Measurements from ENCODE around the gene SAMD3.
"Not testable (repeated sequence)": the region's sequence is repeated elsewhere in the genome, so short reads cannot be mapped to it uniquely, and the experiment has no call there.

Gene SAMD3

GRCh38 chr6:130202782-130203181 lies 20.0 kb downstream of the SAMD3 start:
- no peak for TF ChIP-seq JUND (IDR thresholded peaks at IDR 0.05; ENCODE audit: low read depth)
- in situ Hi-C loops (cut with HindIII; ENCODE audit: low pct_unique_long_range_greater_than_20kb, low sequenced_read_pairs): no loop called here
- no peak for DNase-seq (ENCODE audit: low read depth in 1 of 2, low spot score in 1 of 2)

- in situ Hi-C loops (cut with HindIII; ENCODE audit: low pct_unique_long_range_greater_than_20kb, low sequenced_read_pairs): no loop called here
- DNase-seq (ENCODE audit: low read depth in 1 of 2, low spot score in 1 of 2): no peak
- no peak for TF ChIP-seq JUND (IDR thresholded peaks at IDR 0.05; ENCODE audit: low read depth)
Measured at GRCh38 chr6:130200020-130200419, 22.7 kb downstream of the SAMD3 start.

GRCh38 chr6:130198483-130199035 lies 24.2 kb downstream of the SAMD3 start:
- in situ Hi-C loops (cut with HindIII; ENCODE audit: low pct_unique_long_range_greater_than_20kb, low sequenced_read_pairs): no loop called here

GRCh38 chr6:130197816-130198482 lies 24.8 kb downstream of the SAMD3 start:
- in situ Hi-C loops (cut with HindIII; ENCODE audit: low pct_unique_long_range_greater_than_20kb, low sequenced_read_pairs); DNase-seq (ENCODE audit: low read depth in 1 of 2, low spot score in 1 of 2): not testable (repeated sequence)

More at GRCh38 chr6:130198483-130199035, 24.2 kb downstream of the SAMD3 start:
- TF ChIP-seq JUND (IDR thresholded peaks at IDR 0.05; ENCODE audit: low read depth): no peak
- DNase-seq (ENCODE audit: low read depth in 1 of 2, low spot score in 1 of 2): no peak

- DNase-seq (ENCODE audit: low read depth in 1 of 2, low spot score in 1 of 2); in situ Hi-C loops (cut with HindIII; ENCODE audit: low pct_unique_long_range_greater_than_20kb, low sequenced_read_pairs): not testable (repeated sequence)
Measured at GRCh38 chr6:130194434-130194833, 28.3 kb downstream of the SAMD3 start.

GRCh38 chr6:130190701-130191690 lies 31.8 kb downstream of the SAMD3 start:
- TF ChIP-seq JUND (IDR thresholded peaks at IDR 0.05; ENCODE audit: low read depth): no peak
- in situ Hi-C loops (cut with HindIII; ENCODE audit: low pct_unique_long_range_greater_than_20kb, low sequenced_read_pairs): no loop called here
- DNase-seq (ENCODE audit: low read depth in 1 of 2, low spot score in 1 of 2): no peak

GRCh38 chr6:130189531-130190397 lies 33.0 kb downstream of the SAMD3 start:
- no peak for DNase-seq (ENCODE audit: low read depth in 1 of 2, low spot score in 1 of 2)
- no peak for TF ChIP-seq JUND (IDR thresholded peaks at IDR 0.05; ENCODE audit: low read depth)
- in situ Hi-C loops (cut with HindIII; ENCODE audit: low pct_unique_long_range_greater_than_20kb, low sequenced_read_pairs): no loop called here

GRCh38 chr6:130188207-130188899 lies 34.4 kb downstream of the SAMD3 start:
- in situ Hi-C loops (cut with HindIII; ENCODE audit: low pct_unique_long_range_greater_than_20kb, low sequenced_read_pairs): no loop called here
- TF ChIP-seq JUND (IDR thresholded peaks at IDR 0.05; ENCODE audit: low read depth): no peak
- no peak for DNase-seq (ENCODE audit: low read depth in 1 of 2, low spot score in 1 of 2)

GRCh38 chr6:130187335-130188206 lies 35.2 kb downstream of the SAMD3 start:
- no peak for TF ChIP-seq JUND (IDR thresholded peaks at IDR 0.05; ENCODE audit: low read depth)
- DNase-seq (ENCODE audit: low read depth in 1 of 2, low spot score in 1 of 2): no peak
- in situ Hi-C loops (cut with HindIII; ENCODE audit: low pct_unique_long_range_greater_than_20kb, low sequenced_read_pairs): no loop called here

GRCh38 chr6:130185658-130186057 lies 37.1 kb downstream of the SAMD3 start:
- no peak for DNase-seq (ENCODE audit: low read depth in 1 of 2, low spot score in 1 of 2)
- in situ Hi-C loops (cut with HindIII; ENCODE audit: low pct_unique_long_range_greater_than_20kb, low sequenced_read_pairs): no loop called here
- no peak for TF ChIP-seq JUND (IDR thresholded peaks at IDR 0.05; ENCODE audit: low read depth)

Data from T47D (cell line).